Activated CD4-positive, CD25-positive, alpha-beta regulatory T cell treated with anti-CD3 and anti-CD28 coated beads, Interleukin-2, amount 50 U/mL, for 72 hours (primary cell): ENCODE measurements around the gene TMEM178A.
"Not testable (repeated sequence)": the region's sequence is repeated elsewhere in the genome, so short reads cannot be mapped to it uniquely, and the experiment has no call there.

Experiments used
- DNase-seq: peaks from one replicate; pipeline ENCODE4 v3.0.0; 2021

The TMEM178A gene

GRCh38 chr2:39665811-39666490, at the start of gene TMEM178A:
Gene TMEM178A (plus strand): TSS chr2:39665917. CDS start chr2:39665975, 58 bp downstream.
- DNase-seq = no peak

- DNase-seq = no peak
These were observed 47.5 kb upstream of the TMEM178A start for GRCh38 chr2:39618236-39618635.

GRCh38 chr2:39618736-39619135, 47.0 kb upstream of the TMEM178A start:
- DNase-seq = no peak

GRCh38 chr2:39620067-39620466, 45.6 kb upstream of the TMEM178A start:
- DNase-seq = no peak

- DNase-seq = no peak
These were observed 44.1 kb upstream of the TMEM178A start for GRCh38 chr2:39621596-39621995.

- DNase-seq = no peak
These were observed 42.9 kb upstream of the TMEM178A start for GRCh38 chr2:39622860-39623259.

- no peak for DNase-seq
These were observed 41.8 kb upstream of the TMEM178A start for GRCh38 chr2:39623917-39624316.

- DNase-seq = no peak
These were observed 40.4 kb upstream of the TMEM178A start for GRCh38 chr2:39625193-39625926.

GRCh38 chr2:39625927-39626270, 39.8 kb upstream of the TMEM178A start:
- DNase-seq = no peak

- DNase-seq = not testable (repeated sequence)
These were observed 37.4 kb upstream of the TMEM178A start for GRCh38 chr2:39628346-39628745.

GRCh38 chr2:39629646-39630045, 36.1 kb upstream of the TMEM178A start:
- DNase-seq = no peak

- DNase-seq = no peak
These were observed 34.5 kb upstream of the TMEM178A start for GRCh38 chr2:39631256-39631655.

GRCh38 chr2:39631718-39632117, 34.0 kb upstream of the TMEM178A start:
- no peak for DNase-seq

- DNase-seq = no peak
These were observed 32.8 kb upstream of the TMEM178A start for GRCh38 chr2:39632876-39633275.

GRCh38 chr2:39636306-39636705, 29.4 kb upstream of the TMEM178A start:
- DNase-seq = no peak

- no peak for DNase-seq
These were observed 27.1 kb upstream of the TMEM178A start for GRCh38 chr2:39638581-39638980.

GRCh38 chr2:39640107-39640506, 25.6 kb upstream of the TMEM178A start:
- DNase-seq = no peak

- DNase-seq = no peak
These were observed 25.0 kb upstream of the TMEM178A start for GRCh38 chr2:39640681-39641080.

- no peak for DNase-seq
These were observed 24.1 kb upstream of the TMEM178A start for GRCh38 chr2:39641635-39642034.

- no peak for DNase-seq
These were observed 23.5 kb upstream of the TMEM178A start for GRCh38 chr2:39642051-39642718.

GRCh38 chr2:39645826-39646225, 19.9 kb upstream of the TMEM178A start:
- no peak for DNase-seq

- DNase-seq = no peak
These were observed 19.4 kb upstream of the TMEM178A start for GRCh38 chr2:39646267-39646666.

- DNase-seq = no peak
These were observed 18.5 kb upstream of the TMEM178A start for GRCh38 chr2:39647104-39647765.

GRCh38 chr2:39648580-39648979, 17.1 kb upstream of the TMEM178A start:
- DNase-seq = no peak
